HuH-7.5 (cell line): ENCODE data around the gene UBL7.

Source experiments
- DNase-seq: peaks from one replicate; pipeline ENCODE4 v3.0.0; 2011; ENCODE audit warnings: low spot score

The UBL7 gene

DNA sequence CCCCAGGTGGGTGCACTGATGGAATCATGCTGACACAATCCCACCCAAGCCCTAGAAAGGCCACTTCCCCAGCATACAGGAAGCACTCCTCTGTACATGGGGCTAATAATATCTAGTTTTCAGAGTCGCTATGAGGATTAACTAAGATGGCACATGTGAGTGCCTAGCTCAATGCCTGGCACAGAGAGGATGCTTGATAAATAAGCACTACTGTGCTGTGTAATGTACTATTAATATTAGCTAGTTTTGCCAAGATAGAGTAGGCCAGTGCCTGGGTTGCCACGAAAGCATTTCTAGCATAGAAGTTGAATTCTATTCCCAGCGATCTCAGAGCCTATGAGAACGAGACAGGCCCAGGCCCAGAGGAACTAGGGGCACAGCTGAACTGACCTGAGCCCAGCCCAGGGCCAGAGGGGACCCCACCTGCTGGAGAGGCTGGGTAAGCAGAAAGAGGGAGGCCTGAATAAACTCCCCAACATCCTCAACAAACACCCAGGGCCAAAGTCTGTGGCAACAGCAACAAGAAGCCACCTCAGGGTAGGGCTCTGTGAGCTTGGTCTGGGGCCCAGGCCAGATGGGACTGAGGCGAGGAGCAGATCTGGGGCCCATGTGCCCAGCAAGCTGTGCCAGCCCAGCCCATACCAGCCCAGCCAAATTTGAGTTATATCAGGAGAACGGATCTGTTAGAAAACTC is 19.6 kb downstream of the UBL7 start:
- DNase-seq = no peak

DNA sequence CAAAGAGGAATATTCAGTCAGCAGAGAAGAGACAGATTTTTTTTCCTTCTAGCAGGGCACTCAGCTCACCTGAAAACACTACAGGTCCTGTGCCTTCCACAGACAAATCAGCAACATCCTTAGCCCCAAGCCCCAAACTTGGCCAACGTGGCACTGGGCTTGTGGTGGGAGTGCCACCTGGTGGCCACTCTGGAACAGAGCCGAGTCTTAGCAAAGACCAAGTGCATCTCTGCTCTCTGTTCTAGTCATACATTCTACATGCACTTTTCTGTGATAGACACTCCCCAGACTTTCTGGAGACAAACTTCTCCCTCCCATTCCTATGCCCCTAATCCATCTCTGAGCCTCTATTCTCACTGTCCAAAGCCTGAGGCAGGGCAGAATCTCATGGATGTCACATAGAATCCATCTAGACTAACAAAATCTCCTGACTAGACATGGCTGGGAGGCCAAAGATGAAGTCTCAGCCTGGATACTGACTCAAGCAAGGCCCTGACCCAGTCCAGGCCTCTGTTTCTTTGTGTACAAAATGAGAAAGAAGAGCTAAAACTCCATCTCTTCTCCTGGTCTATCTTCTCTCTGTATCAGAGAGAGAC is 22.1 kb downstream of the UBL7 start:
- peak; percentile 98 for DNase-seq

- peak; percentile 26 for DNase-seq
These were observed 22.8 kb downstream of the UBL7 start for GRCh38 chr15:74438206-74438605.

GRCh38 chr15:74434263-74435136 is 26.5 kb downstream of the UBL7 start:
- no peak for DNase-seq

GRCh38 chr15:74433592-74434262 is 27.2 kb downstream of the UBL7 start, which contains the start of gene SEMA7A:
Gene SEMA7A, minus strand, starts transcription at chr15:74433958. Its CDS starts 40 bp downstream, at chr15:74433918.
- DNase-seq = no peak

GRCh38 chr15:74432968-74433591 is 27.9 kb downstream of the UBL7 start:
- DNase-seq = no peak

- DNase-seq = no peak
These were observed 28.5 kb downstream of the UBL7 start for GRCh38 chr15:74432271-74432967.

DNA sequence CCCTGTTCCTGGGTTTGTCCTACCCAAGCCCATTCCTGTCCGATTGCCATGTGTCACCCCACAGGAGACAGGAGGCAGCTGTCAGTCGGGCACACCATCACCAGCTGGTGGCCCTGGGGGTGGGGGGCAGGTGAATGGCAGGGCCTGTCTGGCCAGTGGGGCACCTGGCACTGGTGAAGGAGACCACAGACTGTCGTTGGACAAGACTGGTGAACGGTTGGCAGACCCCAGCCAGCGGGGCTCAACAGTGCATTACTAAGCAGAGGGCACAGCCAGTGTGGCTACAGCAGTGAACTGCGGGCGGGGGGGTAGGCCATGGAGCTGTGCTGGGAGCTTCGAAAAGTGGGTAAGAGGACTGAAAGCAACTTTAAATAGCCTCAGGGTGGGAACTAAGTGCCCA is 29.3 kb downstream of the UBL7 start:
- no peak for DNase-seq

GRCh38 chr15:74431116-74431515 is 29.8 kb downstream of the UBL7 start:
- DNase-seq = no peak

DNA sequence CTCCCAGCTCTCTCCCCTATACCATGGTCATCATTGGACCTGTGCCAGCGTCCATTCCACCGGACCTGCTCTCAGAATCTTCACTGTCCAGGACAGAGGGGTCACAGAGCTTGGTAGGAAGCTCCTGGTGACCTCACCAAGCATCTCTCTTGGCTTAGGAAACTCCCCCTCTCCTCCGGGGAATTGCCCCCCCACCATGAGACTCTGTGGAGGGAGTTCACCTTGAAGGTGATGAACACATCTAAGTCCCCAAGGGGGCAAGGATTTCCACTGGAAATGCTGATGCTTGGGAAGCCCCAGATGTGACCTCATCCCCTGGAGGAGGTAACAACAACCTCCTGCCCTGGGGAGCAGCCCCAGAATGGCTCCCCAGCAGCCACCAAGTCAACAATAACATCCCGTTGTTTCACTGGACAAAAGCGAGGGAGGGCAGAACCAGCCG is 30.4 kb downstream of the UBL7 start:
- no peak for DNase-seq

DNA sequence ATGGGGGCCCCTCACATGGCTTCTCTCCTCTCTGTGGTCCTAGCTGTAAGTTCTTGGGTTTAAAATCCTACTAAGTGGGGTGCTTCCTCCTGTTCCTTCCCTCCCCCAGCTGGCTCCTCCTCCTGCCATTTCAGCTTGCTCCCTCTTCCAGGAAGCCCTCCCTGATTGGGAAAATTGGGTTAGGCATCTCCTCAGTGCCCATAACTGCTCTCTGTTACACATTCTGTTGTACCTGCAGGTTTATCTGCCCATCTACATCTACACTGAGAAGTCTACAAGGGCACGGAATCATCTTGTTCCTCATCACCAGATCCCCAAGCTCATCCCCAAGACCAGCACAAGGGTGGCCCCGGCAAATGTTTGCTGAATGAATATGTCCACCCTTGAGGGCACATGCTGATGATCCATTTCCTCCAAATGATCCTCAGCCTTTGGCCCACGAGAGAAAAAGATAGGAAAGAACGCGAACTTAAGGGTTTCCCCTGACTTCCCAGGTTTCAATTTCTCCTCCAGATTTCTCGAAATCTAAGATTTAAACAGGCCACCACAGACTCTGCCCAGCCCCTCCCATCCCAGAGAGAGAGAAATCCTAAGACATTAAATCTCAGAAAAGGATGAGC is 31.1 kb downstream of the UBL7 start:
- DNase-seq = no peak

GRCh38 chr15:74428970-74429780 is 31.8 kb downstream of the UBL7 start:
- DNase-seq = no peak

GRCh38 chr15:74428442-74428787 is 32.5 kb downstream of the UBL7 start:
- DNase-seq = no peak

DNA sequence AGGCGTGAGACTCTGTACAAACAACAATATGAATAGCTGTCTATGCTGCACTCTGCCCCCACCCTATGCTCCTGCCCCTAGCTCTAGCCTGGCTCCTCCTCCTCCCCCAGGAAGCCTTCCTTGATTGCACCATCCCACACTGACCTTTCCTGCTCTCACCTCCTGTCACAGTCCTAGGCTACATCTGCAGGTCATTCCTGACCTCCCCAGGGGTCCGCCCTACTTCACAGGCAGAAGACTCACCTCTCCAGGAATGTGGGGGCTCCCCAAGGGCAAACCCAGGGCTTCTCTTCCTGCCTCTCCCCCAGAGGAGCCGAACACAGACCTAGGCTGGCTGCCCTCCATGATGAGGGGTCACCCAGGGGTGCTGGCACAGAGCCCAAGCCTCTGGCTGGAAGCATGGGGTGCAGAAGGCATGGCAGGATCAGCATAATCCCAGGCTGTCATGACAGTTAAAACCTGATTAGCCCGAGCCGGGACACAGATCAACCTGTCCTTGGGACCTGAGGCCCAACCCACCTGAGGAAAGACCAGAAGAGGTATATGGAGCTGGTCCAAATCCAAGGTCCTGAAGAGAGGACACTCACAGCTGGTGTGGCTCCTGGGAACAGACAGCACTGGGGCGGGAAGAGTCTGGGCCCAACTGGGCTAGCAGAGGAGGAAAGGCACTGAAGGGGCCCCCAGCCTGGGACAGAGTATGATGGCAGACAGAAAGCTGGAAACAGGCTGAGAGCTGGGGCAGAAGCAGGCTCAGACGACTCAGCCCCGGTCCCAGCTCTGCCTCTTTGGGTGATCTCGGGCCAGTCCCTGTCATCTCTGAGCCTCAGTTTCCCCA is 33.1 kb downstream of the UBL7 start:
- DNase-seq = no peak

DNA sequence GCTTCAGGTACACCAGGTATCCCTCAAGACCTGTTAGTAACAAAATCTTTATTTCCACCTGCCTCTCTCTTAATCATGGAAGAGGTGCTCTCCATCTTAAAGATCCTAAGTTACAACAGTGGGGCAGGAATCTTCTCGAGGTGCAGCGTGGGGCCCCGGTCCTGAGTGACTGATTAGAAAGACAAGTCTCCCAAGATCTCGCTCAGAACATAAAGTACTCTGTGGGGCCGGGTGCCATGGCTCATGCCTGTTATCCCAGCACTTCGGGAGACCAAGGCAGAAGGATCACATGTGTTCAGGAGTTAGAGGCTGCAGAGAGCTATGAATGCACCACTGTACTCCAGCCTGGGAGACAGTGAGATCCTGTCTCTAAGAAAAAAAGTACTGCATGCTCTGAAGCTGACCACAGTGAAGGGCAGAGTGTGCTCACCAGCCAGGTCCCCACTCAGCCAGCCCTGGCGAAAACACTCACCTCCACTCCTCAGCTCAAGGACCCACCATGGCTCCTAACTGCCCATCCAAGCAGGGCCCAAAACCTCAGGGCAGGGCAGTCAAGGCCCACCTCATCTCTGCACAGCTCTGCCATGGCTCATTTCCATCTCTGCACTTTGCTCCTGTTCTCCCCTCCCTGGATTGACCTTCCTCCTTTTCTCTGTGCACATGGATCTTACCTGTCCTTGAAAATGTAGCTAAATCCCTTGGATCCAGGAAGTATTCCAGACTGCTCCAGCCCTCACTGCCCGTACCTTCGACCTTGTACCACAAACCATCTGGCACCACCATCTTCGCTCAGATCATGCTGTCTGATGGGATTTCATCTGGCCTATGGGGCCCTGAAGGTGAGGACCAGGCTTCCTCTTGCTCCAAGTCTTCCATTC is 34.3 kb downstream of the UBL7 start:
- DNase-seq = no peak

DNA sequence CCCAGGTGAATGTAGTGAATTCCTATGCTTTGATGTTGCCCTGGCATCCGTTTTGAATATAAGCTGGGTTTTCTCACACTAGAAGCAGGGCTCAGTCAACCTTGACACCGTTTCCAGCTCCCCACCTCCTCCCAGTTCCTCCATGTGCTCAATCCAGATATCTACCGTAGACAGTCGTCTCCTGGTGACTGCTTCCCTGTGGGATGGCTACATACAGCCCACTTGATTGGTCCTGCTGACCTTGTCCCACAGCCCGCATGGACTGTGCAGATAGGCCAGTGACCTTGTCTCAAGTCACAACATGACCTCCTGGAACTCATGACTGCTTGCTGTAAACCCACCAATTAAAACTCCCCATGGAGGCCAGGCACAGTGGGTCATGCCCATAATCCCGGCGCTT is 35.3 kb downstream of the UBL7 start:
- no peak for DNase-seq

- no peak for DNase-seq
These were observed 35.9 kb downstream of the UBL7 start for GRCh38 chr15:74424901-74425528.
